B cell (primary cell): ENCODE data around the gene NPTXR. TPM values are rescaled to one million over a fixed set of nuclear protein-coding genes. Genes with fewer than 3 reads are reported as not detected.

Experiments used
- ATAC-seq: fragments of 200-7000 bp; cut with Tn5 transposase; one replicate; pipeline ENCODE4 v1.10.0; 2021; ENCODE audit warnings: low read depth, mild to moderate bottlenecking, moderate number of reproducible peaks, moderate library complexity
- CTCF ChIA-PET: fragments of 350-600 bp; sonication (Branson Sonifier 250); formaldehyde crosslinking; loops from one replicate; lab custom pipeline; 2021; ENCODE audit warnings: antibody characterized with exemption, inconsistent platforms; lab: Charles Lee
- POLR2A ChIA-PET: fragments of 350-600 bp; sonication (Branson Sonifier 250); formaldehyde crosslinking; loops from one replicate; lab custom pipeline; 2021; ENCODE audit warnings: antibody characterized with exemption; lab: Charles Lee
- DNase-seq: peaks from one replicate; pipeline ENCODE4 v3.0.0; 2013
- H2AFZ ChIP-seq: 2 replicates; pipeline ENCODE4 v1.6.1; 2012; ENCODE audit warnings: mild to moderate bottlenecking, low read depth, low read length; ENCODE audit not compliant: insufficient read depth, poor library complexity, severe bottlenecking
- H3K27ac ChIP-seq, 2 donors: 1 replicate in 1 of 2; 2 replicates in 1 of 2; pipeline ENCODE4 v1.5.1; 2012 to 2013; ENCODE audit warnings: low read length in 2 of 2, mild to moderate bottlenecking in 2 of 2, moderate library complexity in 1 of 2
- H3K27me3 ChIP-seq, 4 experiments: fragments of 200-600 bp in 1 of 4; sonication (generic) in 1 of 4; replicated peaks in 1 of 4; 1 replicate in 2 of 4; 2 replicates in 2 of 4; pipeline versions ENCODE4 v1.6.1 to v1.7.0; 2013 to 2016; ENCODE audit warnings: low read length in 3 of 4, mild to moderate bottlenecking in 2 of 4, mixed read lengths in 1 of 4, moderate library complexity in 1 of 4; ENCODE audit not compliant: insufficient read depth in 4 of 4, control insufficient read depth in 3 of 4; ENCODE audit errors: control extremely low read depth in 1 of 4
- H3K36me3 ChIP-seq, 2 experiments: replicated peaks in 1 of 2; 1 replicate in 1 of 2; 2 replicates in 1 of 2; pipeline versions ENCODE4 v1.6.1 to v1.7.1; 2013; ENCODE audit warnings: low read length in 1 of 2; ENCODE audit not compliant: insufficient read depth in 2 of 2, control insufficient read depth in 1 of 2; ENCODE audit errors: control extremely low read depth in 1 of 2, extremely low read depth in 1 of 2
- H3K4me1 ChIP-seq, 2 donors: fragments of 200-600 bp in 1 of 2; sonication (generic) in 1 of 2; 1 replicate in 1 of 2; 2 replicates in 1 of 2; pipeline versions ENCODE4 v1.5.1 to v1.6.1; 2013 to 2017; ENCODE audit warnings: low read length in 2 of 2; ENCODE audit not compliant: control insufficient read depth in 2 of 2, insufficient read depth in 2 of 2
- H3K4me2 ChIP-seq: replicated peaks from 2 replicates; pipeline ENCODE3; 2012; ENCODE audit warnings: mild to moderate bottlenecking, low read depth, low read length; ENCODE audit not compliant: poor library complexity, severe bottlenecking
- H3K4me3 ChIP-seq, 5 experiments: fragments of 200-600 bp in 1 of 5; sonication (generic) in 1 of 5; 1 replicate in 3 of 5; 2 replicates in 2 of 5; pipeline versions ENCODE4 v1.5.1 to v1.7.0; 2011 to 2016; ENCODE audit warnings: low read length in 4 of 5, mild to moderate bottlenecking in 4 of 5, low read depth in 2 of 5, control low read depth in 1 of 5, moderate library complexity in 1 of 5; ENCODE audit not compliant: insufficient read depth in 1 of 5; ENCODE audit errors: control extremely low read depth in 1 of 5, extremely low read depth in 1 of 5
- H3K79me2 ChIP-seq: fragments of 200-600 bp; sonication (generic); one replicate; pipeline ENCODE4 v1.6.0; 2016; ENCODE audit warnings: low read length; ENCODE audit not compliant: control insufficient read depth, insufficient read depth
- H3K9ac ChIP-seq: fragments of 200-600 bp; sonication (generic); 2 replicates; pipeline ENCODE4 v1.6.1; 2017; ENCODE audit warnings: mild to moderate bottlenecking, low read length, moderate library complexity
- H3K9me3 ChIP-seq, 3 donors: one replicate each; pipeline versions ENCODE4 v1.6.1 to v1.7.1; 2013; ENCODE audit warnings: low read length in 2 of 3; ENCODE audit not compliant: control insufficient read depth in 2 of 3, insufficient read depth in 1 of 3; ENCODE audit errors: control extremely low read depth in 1 of 3
- H4K20me1 ChIP-seq: 2 replicates; pipeline ENCODE4 v1.6.0; 2012; ENCODE audit warnings: mild to moderate bottlenecking, low read length; ENCODE audit not compliant: insufficient read depth, control insufficient read depth, poor library complexity, severe bottlenecking
- H3K27ac Mint-ChIP-seq: one replicate; pipeline ENCODE4 v1.8.0; 2021; ENCODE audit warnings: mixed read lengths
- H3K27me3 Mint-ChIP-seq: one replicate; pipeline ENCODE4 v1.8.0; 2021; ENCODE audit warnings: mixed read lengths
- H3K4me1 Mint-ChIP-seq: one replicate; pipeline ENCODE4 v1.8.0; 2021; ENCODE audit warnings: mixed read lengths
- H3K4me3 Mint-ChIP-seq: one replicate; pipeline ENCODE4 v1.8.0; 2021; ENCODE audit warnings: mixed read lengths
- H3K9me3 Mint-ChIP-seq: one replicate; pipeline ENCODE4 v1.8.0; 2022; ENCODE audit warnings: mixed read lengths; ENCODE audit not compliant: insufficient read depth
- CTCF ChIP-seq: fragments of 200-600 bp; IDR thresholded peaks from one replicate; pipeline ENCODE4 v1.8.0; 2022; ENCODE audit warnings: antibody characterized with exemption, mild to moderate bottlenecking
- EZH2 ChIP-seq: IDR thresholded peaks from 2 replicates; pipeline ENCODE4 v1.6.1; 2012; ENCODE audit warnings: borderline replicate concordance, low read depth, mild to moderate bottlenecking, moderate library complexity, low read length; ENCODE audit not compliant: insufficient read depth, poor library complexity, severe bottlenecking
- WGBS: methylation state at CpG from one replicate; pipeline ENCODE4 v1.1.5; 2013; ENCODE audit warnings: missing lambda C conversion rate; ENCODE audit not compliant: insufficient coverage; 5-methylcytosine and 5-hydroxymethylcytosine counted together
- intact Hi-C: fragments of 100-400 bp; cut with micrococcal nuclease; formaldehyde crosslinking; loops from one replicate; pipeline ENCODE4 v1.10.0; 2022
- polyA minus RNA-seq: library from RNA; depleted of rRNA, polyadenylated mRNA; stranded (reverse); fragments of >200 nt; gene quantifications from 2 replicates; pipeline ENCODE4 v1.2.3, GENCODE V29; 2012
- polyA plus RNA-seq: library from polyadenylated mRNA; depleted of rRNA; stranded (reverse); fragments of >200 nt; gene quantifications from 2 replicates; pipeline ENCODE4 v1.2.3, GENCODE V29; 2012
- total RNA-seq, 2 donors: library from RNA; stranded (reverse); fragments of 120-200 nt in 1 of 2; gene quantifications; 1 replicate in 1 of 2; 2 replicates in 1 of 2; pipeline versions ENCODE4 v1.2.3 to v1.2.4, GENCODE V29; 2013 to 2022

The NPTXR gene
- total RNA-seq (0.68 and 0.71 TPM in 2 replicates), polyA plus RNA-seq (0.16 and 0.17 TPM in 2 replicates), polyA minus RNA-seq (0.26 and 0.50 TPM in 2 replicates)
- 0.05 TPM for total RNA-seq (2013)

- no peaks in the 10 kb centered on the region for H3K9me3 Mint-ChIP-seq
- Histone ChIP-seq H4K20me1 (no peaks in the 10 kb centered on the region), H3K9me3 (no peaks in the 10 kb centered on the region), H3K36me3 (no peaks in the 10 kb centered on the region), H3K27me3 (peaks cover 0 to 55% (median 27%) of the 10 kb centered on the region in 4 experiments), H3K79me2 (no peaks in the 10 kb centered on the region), H3K9ac (peak within 1 kb of the TSS; percentile 37), H3K4me1 (peaks cover 6 to 13% of the 10 kb centered on the region in 2 donors), H3K4me3 (peak within 1 kb of the TSS in 2 of 5 experiments; percentile 26 to 29), H3K27ac (no peak within 1 kb of the TSS), H2AFZ (peak within 1 kb of the TSS; percentile 60), H3K4me2 (peak within 1 kb of the TSS; percentile 81)
- peak within 1 kb of the TSS; percentile 87 for H3K4me3 Mint-ChIP-seq
- H3K27ac Mint-ChIP-seq: peak within 1 kb of the TSS; percentile 32
- ChIA-PET POLR2A (interaction anchor here (1.5 kb wide), 1 partner anchor 162 kb away, joined by 3 read pairs; the partner anchor contains the start of gene TOMM22), CTCF (interaction anchor here (0.6 to 2.1 kb wide), 12 partner anchors 10 to 136 kb away, joined by 3 to 12 read pairs (median 4); no protein-coding TSS in a partner anchor)
- under 1% methylated on average over 105 of the region's 105 CpGs for WGBS
- H3K4me1 Mint-ChIP-seq: peaks cover 11% of the 10 kb centered on the region
- peak; percentile 45 for DNase-seq
- intact Hi-C loops: loop anchor here (5.0 kb wide), 1 partner anchor 86 kb away; the partner anchor contains the start of gene SUN2
- peak; percentile 53 for ATAC-seq
- TF ChIP-seq EZH2 (no peak), CTCF (no peak)
- peaks cover 60% of the 10 kb centered on the region for H3K27me3 Mint-ChIP-seq
Measured at GRCh38 chr22:38843657-38844314, at the start of gene NPTXR. NPTXR (minus strand) TSS chr22:38844028.

- ChIA-PET POLR2A (no interaction called here), CTCF (no interaction called here)
- Histone ChIP-seq H3K27me3 (peaks cover 0 to 8% (median 5%) of the 10 kb centered on the region in 4 experiments), H3K79me2 (no peaks in the 10 kb centered on the region), H3K4me1 (no peaks in the 10 kb centered on the region), H3K4me2 (no peak overlapping the region), H4K20me1 (no peaks in the 10 kb centered on the region), H3K9me3 (peaks cover 0 to 1% (median 0%) of the 10 kb centered on the region in 3 donors), H3K4me3 (no peak overlapping the region), H3K36me3 (no peaks in the 10 kb centered on the region), H2AFZ (no peak overlapping the region), H3K9ac (no peak overlapping the region), H3K27ac (no peak overlapping the region)
- DNase-seq (no peak), ATAC-seq (no peak)
- intact Hi-C loops: no loop called here
- no peaks in the 10 kb centered on the region for H3K9me3 Mint-ChIP-seq
- H3K4me3 Mint-ChIP-seq: no peak overlapping the region
- peaks cover 49% of the 10 kb centered on the region for H3K27me3 Mint-ChIP-seq
- no peak overlapping the region for H3K27ac Mint-ChIP-seq
- 88% methylated on average over 9 of the region's 9 CpGs for WGBS
- no peaks in the 10 kb centered on the region for H3K4me1 Mint-ChIP-seq
- no peak for TF ChIP-seq EZH2
- no peak for TF ChIP-seq CTCF
Measured at GRCh38 chr22:38891256-38891655, 47.4 kb upstream of the NPTXR start.
